CD4-positive, alpha-beta T cell treated with Interleukin-1 beta for 1 hour (primary cell): Measurements from ENCODE around the gene RBMS1.

Experiments used
- DNase-seq, 2 donors: peaks; one replicate each; pipeline ENCODE4 v3.0.0-alpha.2; 2020 to 2022

Gene RBMS1

GRCh38 chr2:160353813-160354212 lies 139.8 kb downstream of the RBMS1 start:
- no peak for DNase-seq

GRCh38 chr2:160353166-160353565 lies 140.4 kb downstream of the RBMS1 start:
- DNase-seq = peak; percentile 13 to 40

- DNase-seq = no peak
Measured at GRCh38 chr2:160352500-160352899, 141.1 kb downstream of the RBMS1 start.

GRCh38 chr2:160351956-160352355 lies 141.7 kb downstream of the RBMS1 start:
- DNase-seq = no peak

GRCh38 chr2:160349306-160349705 lies 144.3 kb downstream of the RBMS1 start:
- DNase-seq = no peak

GRCh38 chr2:160347269-160347863 lies 146.2 kb downstream of the RBMS1 start:
- no peak for DNase-seq

- no peak for DNase-seq
Measured at GRCh38 chr2:160345071-160345764, 148.4 kb downstream of the RBMS1 start.

GRCh38 chr2:160343404-160343803 lies 150.2 kb downstream of the RBMS1 start:
- DNase-seq = no peak

- no peak for DNase-seq
Measured at GRCh38 chr2:160339726-160340125, 153.9 kb downstream of the RBMS1 start.

- no peak for DNase-seq
Measured at GRCh38 chr2:160338901-160339685, 154.5 kb downstream of the RBMS1 start.

GRCh38 chr2:160337728-160338127 lies 155.9 kb downstream of the RBMS1 start:
- DNase-seq = no peak

GRCh38 chr2:160336635-160337034 lies 157.0 kb downstream of the RBMS1 start:
- no peak for DNase-seq

GRCh38 chr2:160336105-160336504 lies 157.5 kb downstream of the RBMS1 start:
- no peak for DNase-seq

- DNase-seq = no peak
Measured at GRCh38 chr2:160335441-160335840, 158.2 kb downstream of the RBMS1 start.

GRCh38 chr2:160334028-160334741 lies 159.4 kb downstream of the RBMS1 start:
- no peak for DNase-seq

- no peak for DNase-seq
Measured at GRCh38 chr2:160333324-160334027, 160.1 kb downstream of the RBMS1 start.

GRCh38 chr2:160332318-160332717 lies 161.3 kb downstream of the RBMS1 start:
- DNase-seq = peak; percentile 10 to 25

- no peak for DNase-seq
Measured at GRCh38 chr2:160331258-160332025, 162.2 kb downstream of the RBMS1 start.

- no peak for DNase-seq
Measured at GRCh38 chr2:160328811-160329527, 164.6 kb downstream of the RBMS1 start.

GRCh38 chr2:160326786-160327185 lies 166.8 kb downstream of the RBMS1 start:
- no peak for DNase-seq

- DNase-seq = no peak
Measured at GRCh38 chr2:160325418-160325817, 168.2 kb downstream of the RBMS1 start.
